Measurements from ENCODE around the gene PLXNB1. TPM values are rescaled to one million over a fixed set of nuclear protein-coding genes. Genes with fewer than 3 reads are reported as not detected.

The PLXNB1 gene
- total RNA-seq, 1 experiment from 2014 or later: 97.7 TPM

GRCh38 chr3:48459773-48460516 lies 30.1 kb upstream of the PLXNB1 start:
- CTCF ChIA-PET: no interaction called here
- Histone ChIP-seq H3K9me3 (ENCODE audit: insufficient read depth, low read depth) (no peaks in the 10 kb centered on the region), H4K20me1 (ENCODE audit: insufficient read depth) (no peaks in the 10 kb centered on the region), H2AFZ (no peak overlapping the region), H3K27ac (no peak overlapping the region), H3K9me2 (ENCODE audit: insufficient read depth) (no peaks in the 10 kb centered on the region), H3K4me1 (replicated peaks; ENCODE audit: insufficient read depth) (peaks cover 1% of the 10 kb centered on the region; the same call in 1 of the 2 replicates), H3K79me2 (ENCODE audit: low read depth) (no peaks in the 10 kb centered on the region), H3K4me3 (no peak overlapping the region), H3K36me3 (ENCODE audit: low read depth) (no peaks in the 10 kb centered on the region), H3K27me3 (ENCODE audit: insufficient read depth, low read depth) (no peaks in the 10 kb centered on the region), H3F3A (ENCODE audit: insufficient read depth, low read depth) (peaks cover under 1% of the 10 kb centered on the region; the same call in 1 of the 2 replicates), H3K4me2 (no peak overlapping the region)
- intact Hi-C loops (cut with micrococcal nuclease; ENCODE audit: unreplicated experiment): no loop called here
- TF ChIP-seq EZH2 (IDR thresholded peaks at IDR 0.05; ENCODE audit: low read depth) (no peak), CTCF (conservative IDR thresholded peaks at IDR 0.05) (no peak)
- no peak for DNase-seq
- POLR2A ChIA-PET (ENCODE audit: unreplicated experiment): no interaction called here
- no TSS peak for BruUV-seq (replicated peaks)

- CTCF ChIA-PET: no interaction called here
- BruUV-seq (replicated peaks): no TSS peak
Measured at GRCh38 chr3:48459331-48459730, 29.4 kb upstream of the PLXNB1 start.

GRCh38 chr3:48456456-48456855 lies 26.6 kb upstream of the PLXNB1 start:
- H2AFZ ChIP-seq: no peak overlapping the region
- CTCF ChIA-PET: interaction anchor here (0.6 to 0.7 kb wide), 2 partner anchors 48 to 653 kb away, joined by 3 to 6 read pairs; no protein-coding TSS in a partner anchor
- H3K4me2 ChIP-seq: no peak overlapping the region
- intact Hi-C loops (cut with micrococcal nuclease; ENCODE audit: unreplicated experiment): no loop called here
- no peak for DNase-seq
- TF ChIP-seq EZH2 (IDR thresholded peaks at IDR 0.05; ENCODE audit: low read depth) (no peak), CTCF (conservative IDR thresholded peaks at IDR 0.05) (no peak)
- POLR2A ChIA-PET (ENCODE audit: unreplicated experiment): no interaction called here
- no peaks in the 10 kb centered on the region for H3K9me2 ChIP-seq (ENCODE audit: insufficient read depth)
- no peaks in the 10 kb centered on the region for H4K20me1 ChIP-seq (ENCODE audit: insufficient read depth)
- H3K79me2 ChIP-seq (ENCODE audit: low read depth): no peaks in the 10 kb centered on the region
- peaks cover 4% of the 10 kb centered on the region; the same call in 1 of the 2 replicates for H3K36me3 ChIP-seq (ENCODE audit: low read depth)
- no peaks in the 10 kb centered on the region for H3K9me3 ChIP-seq (ENCODE audit: insufficient read depth, low read depth)
- H3K27ac ChIP-seq: no peak overlapping the region
- no peaks in the 10 kb centered on the region for H3K27me3 ChIP-seq (ENCODE audit: insufficient read depth, low read depth)
- no peaks in the 10 kb centered on the region for H3F3A ChIP-seq (ENCODE audit: insufficient read depth, low read depth)
- no peaks in the 10 kb centered on the region for H3K4me1 ChIP-seq (replicated peaks; ENCODE audit: insufficient read depth)
- no peak overlapping the region for H3K4me3 ChIP-seq
- no TSS peak for BruUV-seq (replicated peaks)

More at GRCh38 chr3:48459331-48459730, 29.4 kb upstream of the PLXNB1 start:
- Histone ChIP-seq H3K4me2 (no peak overlapping the region), H3K27ac (no peak overlapping the region), H3K79me2 (ENCODE audit: low read depth) (no peaks in the 10 kb centered on the region), H3F3A (ENCODE audit: insufficient read depth, low read depth) (no peaks in the 10 kb centered on the region), H2AFZ (no peak overlapping the region), H4K20me1 (ENCODE audit: insufficient read depth) (no peaks in the 10 kb centered on the region), H3K4me3 (no peak overlapping the region), H3K9me2 (ENCODE audit: insufficient read depth) (no peaks in the 10 kb centered on the region), H3K36me3 (ENCODE audit: low read depth) (peaks cover 2% of the 10 kb centered on the region; the same call in 1 of the 2 replicates), H3K9me3 (ENCODE audit: insufficient read depth, low read depth) (no peaks in the 10 kb centered on the region), H3K27me3 (ENCODE audit: insufficient read depth, low read depth) (no peaks in the 10 kb centered on the region), H3K4me1 (replicated peaks; ENCODE audit: insufficient read depth) (no peaks in the 10 kb centered on the region)
- DNase-seq: no peak
- POLR2A ChIA-PET (ENCODE audit: unreplicated experiment): no interaction called here
- intact Hi-C loops (cut with micrococcal nuclease; ENCODE audit: unreplicated experiment): no loop called here
- TF ChIP-seq EZH2 (IDR thresholded peaks at IDR 0.05; ENCODE audit: low read depth) (no peak), CTCF (conservative IDR thresholded peaks at IDR 0.05) (no peak)

All from PC-9 (cell line).